Measurements from ENCODE around the gene SMG9.

Gene SMG9

GRCh38 chr19:43759515-43759914 lies 4.8 kb upstream of the SMG9 start:
- in situ Hi-C loops (cut with MboI; ENCODE audit: low sequenced_read_pairs), result no loop called here
- peak in 1 of 2 experiments; percentile 54 for DNase-seq (ENCODE audit: low spot score in 2 of 2)
- Histone ChIP-seq H3K9me3 (no peaks in the 10 kb centered on the region), H3K27me3 (ENCODE audit: low read depth) (no peaks in the 10 kb centered on the region), H3K4me1 (peaks cover 8% of the 10 kb centered on the region), H3K36me3 (replicated peaks) (peaks cover 8% of the 10 kb centered on the region), H3K4me3 (no peak overlapping the region)

- in situ Hi-C loops (cut with MboI; ENCODE audit: low sequenced_read_pairs), result no loop called here
Observed at GRCh38 chr19:43755256-43755801, 567 bp upstream of the SMG9 start.

GRCh38 chr19:43754253-43754502 lies 584 bp downstream of the SMG9 start:
- Histone ChIP-seq H3K4me1 (peaks cover 8% of the 10 kb centered on the region), H3K27me3 (ENCODE audit: low read depth) (no peaks in the 10 kb centered on the region), H3K9me3 (no peaks in the 10 kb centered on the region), H3K4me3 (peak overlapping the region; percentile 94), H3K36me3 (replicated peaks) (peaks cover 31% of the 10 kb centered on the region)
- in situ Hi-C loops (cut with MboI; ENCODE audit: low sequenced_read_pairs), result no loop called here
- no peak for DNase-seq (ENCODE audit: low spot score in 2 of 2)

More at GRCh38 chr19:43755256-43755801, 567 bp upstream of the SMG9 start:
- Histone ChIP-seq H3K4me3 (peak overlapping the region; percentile 94), H3K36me3 (replicated peaks) (peaks cover 25% of the 10 kb centered on the region), H3K27me3 (ENCODE audit: low read depth) (no peaks in the 10 kb centered on the region), H3K4me1 (peaks cover 8% of the 10 kb centered on the region), H3K9me3 (no peaks in the 10 kb centered on the region)
- peak; percentile 60 to 89 for DNase-seq (ENCODE audit: low spot score in 2 of 2)

GRCh38 chr19:43752287-43752875 lies 2.4 kb downstream of the SMG9 start:
- Histone ChIP-seq H3K4me1 (peaks cover 8% of the 10 kb centered on the region), H3K9me3 (no peaks in the 10 kb centered on the region), H3K27me3 (ENCODE audit: low read depth) (no peaks in the 10 kb centered on the region), H3K36me3 (replicated peaks) (peaks cover 35% of the 10 kb centered on the region), H3K4me3 (no peak overlapping the region)
- DNase-seq (ENCODE audit: low spot score in 2 of 2), result no peak
- in situ Hi-C loops (cut with MboI; ENCODE audit: low sequenced_read_pairs), result no loop called here

GRCh38 chr19:43751466-43752220 lies 3.1 kb downstream of the SMG9 start:
- Histone ChIP-seq H3K27me3 (ENCODE audit: low read depth) (no peaks in the 10 kb centered on the region), H3K36me3 (replicated peaks) (peaks cover 37% of the 10 kb centered on the region), H3K9me3 (no peaks in the 10 kb centered on the region), H3K4me3 (no peak overlapping the region), H3K4me1 (peaks cover 8% of the 10 kb centered on the region)
- in situ Hi-C loops (cut with MboI; ENCODE audit: low sequenced_read_pairs), result no loop called here
- DNase-seq (ENCODE audit: low spot score in 2 of 2), result no peak

GRCh38 chr19:43749898-43750297 lies 4.9 kb downstream of the SMG9 start:
- peaks cover 38% of the 10 kb centered on the region for H3K36me3 ChIP-seq (replicated peaks)
- no peaks in the 10 kb centered on the region for H3K4me1 ChIP-seq
- no peak for DNase-seq (ENCODE audit: low spot score in 2 of 2)
- no peaks in the 10 kb centered on the region for H3K27me3 ChIP-seq (ENCODE audit: low read depth)
- in situ Hi-C loops (cut with MboI; ENCODE audit: low sequenced_read_pairs), result no loop called here
- H3K9me3 ChIP-seq, result no peaks in the 10 kb centered on the region
- no peak overlapping the region for H3K4me3 ChIP-seq

- Histone ChIP-seq H3K4me1 (no peaks in the 10 kb centered on the region), H3K27me3 (ENCODE audit: low read depth) (no peaks in the 10 kb centered on the region), H3K9me3 (no peaks in the 10 kb centered on the region), H3K4me3 (no peak overlapping the region), H3K36me3 (replicated peaks) (peaks cover 45% of the 10 kb centered on the region)
- DNase-seq (ENCODE audit: low spot score in 2 of 2), result no peak
- in situ Hi-C loops (cut with MboI; ENCODE audit: low sequenced_read_pairs), result no loop called here
Observed at GRCh38 chr19:43749152-43749551, 5.6 kb downstream of the SMG9 start.

- in situ Hi-C loops (cut with MboI; ENCODE audit: low sequenced_read_pairs), result no loop called here
- Histone ChIP-seq H3K4me1 (no peaks in the 10 kb centered on the region), H3K9me3 (no peaks in the 10 kb centered on the region), H3K27me3 (ENCODE audit: low read depth) (no peaks in the 10 kb centered on the region), H3K4me3 (no peak overlapping the region), H3K36me3 (replicated peaks) (peaks cover 50% of the 10 kb centered on the region)
- no peak for DNase-seq (ENCODE audit: low spot score in 2 of 2)
Observed at GRCh38 chr19:43748685-43749084, 6.1 kb downstream of the SMG9 start.

- in situ Hi-C loops (cut with MboI; ENCODE audit: low sequenced_read_pairs), result no loop called here
- H3K4me1 ChIP-seq, result no peaks in the 10 kb centered on the region
- no peak for DNase-seq (ENCODE audit: low spot score in 2 of 2)
- peaks cover 54% of the 10 kb centered on the region for H3K36me3 ChIP-seq (replicated peaks)
- no peak overlapping the region for H3K4me3 ChIP-seq
- H3K27me3 ChIP-seq (ENCODE audit: low read depth), result no peaks in the 10 kb centered on the region
- no peaks in the 10 kb centered on the region for H3K9me3 ChIP-seq
Observed at GRCh38 chr19:43748205-43748594, 6.6 kb downstream of the SMG9 start.

- no peak overlapping the region for H3K4me3 ChIP-seq
- H3K36me3 ChIP-seq (replicated peaks), result peaks cover 59% of the 10 kb centered on the region
- no peaks in the 10 kb centered on the region for H3K27me3 ChIP-seq (ENCODE audit: low read depth)
- no peaks in the 10 kb centered on the region for H3K4me1 ChIP-seq
- H3K9me3 ChIP-seq, result no peaks in the 10 kb centered on the region
- DNase-seq (ENCODE audit: low spot score in 2 of 2), result no peak
- in situ Hi-C loops (cut with MboI; ENCODE audit: low sequenced_read_pairs), result no loop called here
Observed at GRCh38 chr19:43747557-43748204, 7.1 kb downstream of the SMG9 start.

GRCh38 chr19:43743059-43743458 lies 11.7 kb downstream of the SMG9 start:
- Histone ChIP-seq H3K27me3 (ENCODE audit: low read depth) (no peaks in the 10 kb centered on the region), H3K4me1 (no peaks in the 10 kb centered on the region), H3K4me3 (no peak overlapping the region), H3K36me3 (replicated peaks) (peaks cover 78% of the 10 kb centered on the region), H3K9me3 (no peaks in the 10 kb centered on the region)
- DNase-seq (ENCODE audit: low spot score in 2 of 2), result no peak
- in situ Hi-C loops (cut with MboI; ENCODE audit: low sequenced_read_pairs), result no loop called here

- Histone ChIP-seq H3K4me3 (no peak overlapping the region), H3K36me3 (replicated peaks) (peaks cover 88% of the 10 kb centered on the region), H3K4me1 (no peaks in the 10 kb centered on the region), H3K9me3 (no peaks in the 10 kb centered on the region), H3K27me3 (ENCODE audit: low read depth) (no peaks in the 10 kb centered on the region)
- DNase-seq (ENCODE audit: low spot score in 2 of 2), result no peak
- in situ Hi-C loops (cut with MboI; ENCODE audit: low sequenced_read_pairs), result no loop called here
Observed at GRCh38 chr19:43741075-43741825, 13.5 kb downstream of the SMG9 start.

- in situ Hi-C loops (cut with MboI; ENCODE audit: low sequenced_read_pairs), result no loop called here
- H3K9me3 ChIP-seq, result no peaks in the 10 kb centered on the region
- H3K36me3 ChIP-seq (replicated peaks), result peaks cover 87% of the 10 kb centered on the region
- no peaks in the 10 kb centered on the region for H3K4me1 ChIP-seq
- no peak for DNase-seq (ENCODE audit: low spot score in 2 of 2)
- H3K27me3 ChIP-seq (ENCODE audit: low read depth), result no peaks in the 10 kb centered on the region
- no peak overlapping the region for H3K4me3 ChIP-seq
Observed at GRCh38 chr19:43739439-43740235, 15.1 kb downstream of the SMG9 start.

Measured in HAP-1 (cell line).